Measurements from ENCODE around the gene PPFIA2.

DNA sequence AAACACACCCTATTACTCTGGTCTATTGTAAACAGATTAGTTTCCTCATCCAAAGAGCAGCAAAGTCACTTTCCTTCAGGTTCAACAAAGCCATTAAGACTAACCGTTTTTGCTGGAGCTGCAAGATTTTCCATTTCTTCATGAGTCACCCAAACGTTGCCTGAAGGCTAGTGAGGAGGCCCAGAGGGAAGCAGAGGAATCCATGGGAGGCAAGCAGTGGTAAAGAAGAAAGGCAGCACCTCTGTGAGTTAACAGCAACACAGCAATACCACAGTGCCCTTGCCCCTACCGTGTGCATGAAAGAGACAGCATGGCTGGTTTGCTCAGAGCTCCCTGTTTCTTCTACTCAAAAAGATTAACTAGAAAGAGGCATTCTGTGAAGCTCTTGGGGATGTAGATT, 475.0 kb downstream of the PPFIA2 start:
- no peak for TF ChIP-seq ZFX (IDR thresholded peaks at IDR 0.05; ENCODE audit: borderline replicate concordance)
- TF ChIP-seq, protein P1, sequence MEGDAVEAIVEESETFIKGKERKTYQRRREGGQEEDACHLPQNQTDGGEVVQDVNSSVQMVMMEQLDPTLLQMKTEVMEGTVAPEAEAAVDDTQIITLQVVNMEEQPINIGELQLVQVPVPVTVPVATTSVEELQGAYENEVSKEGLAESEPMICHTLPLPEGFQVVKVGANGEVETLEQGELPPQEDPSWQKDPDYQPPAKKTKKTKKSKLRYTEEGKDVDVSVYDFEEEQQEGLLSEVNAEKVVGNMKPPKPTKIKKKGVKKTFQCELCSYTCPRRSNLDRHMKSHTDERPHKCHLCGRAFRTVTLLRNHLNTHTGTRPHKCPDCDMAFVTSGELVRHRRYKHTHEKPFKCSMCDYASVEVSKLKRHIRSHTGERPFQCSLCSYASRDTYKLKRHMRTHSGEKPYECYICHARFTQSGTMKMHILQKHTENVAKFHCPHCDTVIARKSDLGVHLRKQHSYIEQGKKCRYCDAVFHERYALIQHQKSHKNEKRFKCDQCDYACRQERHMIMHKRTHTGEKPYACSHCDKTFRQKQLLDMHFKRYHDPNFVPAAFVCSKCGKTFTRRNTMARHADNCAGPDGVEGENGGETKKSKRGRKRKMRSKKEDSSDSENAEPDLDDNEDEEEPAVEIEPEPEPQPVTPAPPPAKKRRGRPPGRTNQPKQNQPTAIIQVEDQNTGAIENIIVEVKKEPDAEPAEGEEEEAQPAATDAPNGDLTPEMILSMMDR (IDR thresholded peaks at IDR 0.05) = no peak
